Esophagus muscularis mucosa (tissue), 4 donors: ENCODE results near the gene GRIP1. TPM values are rescaled to one million over a fixed set of nuclear protein-coding genes. Genes with fewer than 3 reads are reported as not detected.

Source experiments
- DNase-seq: peaks from one replicate; pipeline ENCODE4 v3.0.0-alpha.2; 2017; ENCODE audit errors: extremely low spot score
- H3K27ac ChIP-seq, 4 donors: fragments of 200-600 bp; sonication (generic); replicated peaks in 1 of 4; 1 replicate in 3 of 4; 2 replicates in 1 of 4; pipeline ENCODE4 v1.5.1; 2016 to 2019; ENCODE audit warnings: mild to moderate bottlenecking in 1 of 4
- H3K27me3 ChIP-seq, 4 donors: fragments of 200-600 bp; sonication (generic); one replicate each; pipeline versions ENCODE4 v1.5.1 to v1.6.0; 2016 to 2019
- H3K36me3 ChIP-seq, 4 donors: fragments of 200-600 bp; sonication (generic); one replicate each; pipeline ENCODE4 v1.5.1; 2016 to 2019
- H3K4me1 ChIP-seq, 4 donors: fragments of 200-600 bp; sonication (generic); one replicate each; pipeline ENCODE4 v1.5.1; 2016 to 2019
- H3K4me3 ChIP-seq, 4 donors: fragments of 200-600 bp; sonication (generic); 1 replicate in 2 of 4; 2 replicates in 2 of 4; pipeline ENCODE4 v1.5.1; 2016 to 2019; ENCODE audit warnings: mild to moderate bottlenecking in 4 of 4, moderate library complexity in 1 of 4
- H3K9me3 ChIP-seq, 4 donors: fragments of 200-600 bp; sonication (generic); 1 replicate in 3 of 4; 2 replicates in 1 of 4; pipeline ENCODE4 v1.5.1; 2016 to 2019
- EP300 ChIP-seq: sonication (generic); formaldehyde crosslinking; IDR thresholded peaks from one replicate; pipeline ENCODE4 v1.6.1; 2017; ENCODE audit warnings: antibody characterized with exemption
- POLR2A ChIP-seq: fragments of 450-650 bp; IDR thresholded peaks from one replicate; pipeline ENCODE4 v1.6.1; 2017; ENCODE audit warnings: antibody characterized with exemption, moderate library complexity, mild to moderate bottlenecking, low read depth
- POLR2AphosphoS5 ChIP-seq, 2 donors: sonication (generic); formaldehyde crosslinking; IDR thresholded peaks; one replicate each; pipeline ENCODE4 v1.6.1; 2017; ENCODE audit warnings: antibody characterized with exemption in 2 of 2
- WGBS: methylation state at CpG from one replicate; pipeline ENCODE4 v1.1.5; 2018; 5-methylcytosine and 5-hydroxymethylcytosine counted together
- intact Hi-C: fragments of 100-400 bp; cut with DNase I; formaldehyde crosslinking; loops from one replicate; pipeline ENCODE4 v1.15.1; 2023
- total RNA-seq, 4 donors: library from RNA; depleted of rRNA; stranded (reverse); fragments of >200 nt; gene quantifications; one replicate each; pipeline versions ENCODE4 v1.1.0 to v1.2.1, GENCODE V29; 2016
- TF ChIP-seq, protein P1 (sequence below), 3 experiments: fragments of 200-600 bp in 2 of 3; fragments of 450-650 bp in 1 of 3; sonication (generic) in 2 of 3; IDR thresholded peaks; one replicate each; pipeline ENCODE4 v1.5.1; 2017 to 2019; ENCODE audit warnings: antibody characterized with exemption in 3 of 3, mild to moderate bottlenecking in 2 of 3, moderate library complexity in 1 of 3

GRIP1 gene
- total RNA-seq, 4 donors from 2014 or later = 12.5 to 15.2 (median 13.6) TPM

DNA sequence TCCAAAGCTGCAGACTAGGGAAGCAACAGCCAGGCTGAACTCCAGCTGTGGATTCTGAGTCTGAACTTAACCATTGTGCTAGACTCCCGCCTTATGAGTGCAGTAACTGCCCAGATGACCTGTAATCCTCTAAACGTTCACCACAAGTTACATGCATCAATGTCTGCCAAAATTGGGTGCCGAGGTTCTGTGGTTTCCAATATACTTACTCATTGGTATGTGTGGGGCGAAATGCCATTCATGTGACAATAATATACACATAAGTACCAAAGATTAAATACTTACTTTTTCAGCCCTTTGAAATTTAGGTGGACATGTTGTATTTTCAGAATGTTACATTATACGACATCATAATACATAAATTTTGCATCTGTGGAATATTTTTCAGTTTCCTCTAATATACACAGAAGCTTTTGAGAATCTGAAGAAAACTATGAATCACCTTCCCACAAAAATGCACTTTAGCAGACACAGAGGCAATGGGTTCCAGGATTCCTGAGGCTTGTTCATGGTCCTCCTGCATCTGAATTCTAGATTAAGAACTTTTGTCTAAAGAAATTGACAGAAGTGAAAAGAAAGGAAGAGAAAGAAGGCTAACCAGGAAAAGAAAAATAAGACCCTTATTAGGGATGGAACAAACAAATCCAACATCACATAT is 31.7 kb downstream of the GRIP1 start:
- no peaks in the 10 kb centered on the region for H3K36me3 ChIP-seq
- peak; percentile 29 for DNase-seq
- TF ChIP-seq, protein P1, sequence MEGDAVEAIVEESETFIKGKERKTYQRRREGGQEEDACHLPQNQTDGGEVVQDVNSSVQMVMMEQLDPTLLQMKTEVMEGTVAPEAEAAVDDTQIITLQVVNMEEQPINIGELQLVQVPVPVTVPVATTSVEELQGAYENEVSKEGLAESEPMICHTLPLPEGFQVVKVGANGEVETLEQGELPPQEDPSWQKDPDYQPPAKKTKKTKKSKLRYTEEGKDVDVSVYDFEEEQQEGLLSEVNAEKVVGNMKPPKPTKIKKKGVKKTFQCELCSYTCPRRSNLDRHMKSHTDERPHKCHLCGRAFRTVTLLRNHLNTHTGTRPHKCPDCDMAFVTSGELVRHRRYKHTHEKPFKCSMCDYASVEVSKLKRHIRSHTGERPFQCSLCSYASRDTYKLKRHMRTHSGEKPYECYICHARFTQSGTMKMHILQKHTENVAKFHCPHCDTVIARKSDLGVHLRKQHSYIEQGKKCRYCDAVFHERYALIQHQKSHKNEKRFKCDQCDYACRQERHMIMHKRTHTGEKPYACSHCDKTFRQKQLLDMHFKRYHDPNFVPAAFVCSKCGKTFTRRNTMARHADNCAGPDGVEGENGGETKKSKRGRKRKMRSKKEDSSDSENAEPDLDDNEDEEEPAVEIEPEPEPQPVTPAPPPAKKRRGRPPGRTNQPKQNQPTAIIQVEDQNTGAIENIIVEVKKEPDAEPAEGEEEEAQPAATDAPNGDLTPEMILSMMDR (IDR thresholded peaks at IDR 0.05) = no peak
- TF ChIP-seq POLR2AphosphoS5 (IDR thresholded peaks at IDR 0.05) = no peak
- no peak for TF ChIP-seq POLR2A
- TF ChIP-seq EP300 = no peak
- no peaks in the 10 kb centered on the region for H3K9me3 ChIP-seq
- H3K27me3 ChIP-seq = no peaks in the 10 kb centered on the region
- no peak overlapping the region for H3K27ac ChIP-seq
- no peak overlapping the region for H3K4me3 ChIP-seq
- intact Hi-C loops = no loop called here
- no peaks in the 10 kb centered on the region for H3K4me1 ChIP-seq
- 78% methylated on average over 5 of the region's 5 CpGs for WGBS

DNA sequence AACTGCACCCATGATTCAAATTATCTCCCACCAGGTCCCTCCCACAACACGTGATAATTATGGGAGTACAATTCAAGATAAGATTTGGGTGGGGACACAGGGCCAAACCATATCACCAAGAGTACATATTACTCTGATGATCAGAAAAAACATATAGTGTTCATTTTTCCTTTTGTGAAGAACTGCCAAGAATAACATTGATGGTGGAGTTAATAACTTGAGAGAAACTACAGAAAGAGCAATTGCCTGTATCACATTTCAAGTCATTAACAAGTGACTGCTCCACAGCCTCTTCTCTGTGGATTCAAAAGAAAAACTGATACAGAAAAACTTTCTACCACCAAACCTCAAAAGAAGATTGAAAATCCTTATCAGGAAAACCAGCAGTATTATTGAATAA is 34.7 kb downstream of the GRIP1 start:
- intact Hi-C loops = no loop called here
- no peak for TF ChIP-seq POLR2A
- TF ChIP-seq EP300 = no peak
- no peak for TF ChIP-seq POLR2AphosphoS5 (IDR thresholded peaks at IDR 0.05)
- TF ChIP-seq, protein P1 (IDR thresholded peaks at IDR 0.05) = no peak

DNA sequence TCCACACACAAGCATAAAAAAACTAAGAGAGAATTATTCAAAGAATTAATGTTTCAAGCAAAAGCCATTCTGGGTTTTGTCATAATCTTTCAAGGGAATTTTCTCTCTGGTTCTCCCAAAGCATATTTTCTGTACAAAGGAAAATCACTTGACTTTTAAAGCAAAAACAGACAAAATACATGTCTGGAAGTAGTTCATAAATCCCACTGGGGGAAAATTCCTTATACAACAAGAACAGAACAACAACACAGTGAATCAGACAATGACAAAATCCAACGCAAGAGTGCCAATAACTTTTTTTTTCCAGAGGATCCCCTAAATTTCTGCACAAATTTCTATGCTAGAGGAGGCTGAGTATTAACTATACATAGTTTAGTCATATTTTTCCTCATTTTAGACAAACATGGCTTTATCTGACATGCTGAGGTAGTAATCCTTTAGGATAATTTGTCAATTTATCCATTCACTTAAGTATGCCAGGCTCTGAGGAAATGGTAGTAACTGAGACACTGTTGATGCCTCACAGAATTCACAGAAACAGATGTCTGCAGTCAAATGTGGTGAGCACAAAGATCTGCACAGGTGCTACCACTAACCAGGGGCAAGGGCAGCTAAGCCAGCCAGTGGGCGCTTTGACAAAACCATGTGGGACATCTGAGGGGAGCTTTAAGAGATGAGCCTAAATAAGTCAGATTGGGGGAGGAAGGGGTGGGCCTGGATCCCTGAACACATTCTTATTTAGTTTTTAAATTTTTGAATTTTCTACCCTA is 38.0 kb downstream of the GRIP1 start:
- no peak for DNase-seq
- Histone ChIP-seq H3K27ac (no peak overlapping the region), H3K4me1 (peaks cover 0 to 6% (median 5%) of the 10 kb centered on the region in 4 donors), H3K4me3 (no peak overlapping the region), H3K9me3 (no peaks in the 10 kb centered on the region), H3K36me3 (no peaks in the 10 kb centered on the region), H3K27me3 (no peaks in the 10 kb centered on the region)
- TF ChIP-seq POLR2A (no peak), POLR2AphosphoS5 (IDR thresholded peaks at IDR 0.05) (no peak), EP300 (no peak)
- TF ChIP-seq, protein P1 (IDR thresholded peaks at IDR 0.05) = no peak
- intact Hi-C loops = no loop called here
- 76% methylated on average over 2 of the region's 2 CpGs for WGBS

More for the DNA sequence above, 34.7 kb downstream of the GRIP1 start:
- no peak overlapping the region for H3K27ac ChIP-seq
- no peaks in the 10 kb centered on the region for H3K9me3 ChIP-seq
- H3K36me3 ChIP-seq = no peaks in the 10 kb centered on the region
- no peaks in the 10 kb centered on the region for H3K27me3 ChIP-seq
- no peak overlapping the region for H3K4me3 ChIP-seq
- WGBS = 85% methylated on average over 1 of the region's 1 CpG
- no peaks in the 10 kb centered on the region for H3K4me1 ChIP-seq
- no peak for DNase-seq

DNA sequence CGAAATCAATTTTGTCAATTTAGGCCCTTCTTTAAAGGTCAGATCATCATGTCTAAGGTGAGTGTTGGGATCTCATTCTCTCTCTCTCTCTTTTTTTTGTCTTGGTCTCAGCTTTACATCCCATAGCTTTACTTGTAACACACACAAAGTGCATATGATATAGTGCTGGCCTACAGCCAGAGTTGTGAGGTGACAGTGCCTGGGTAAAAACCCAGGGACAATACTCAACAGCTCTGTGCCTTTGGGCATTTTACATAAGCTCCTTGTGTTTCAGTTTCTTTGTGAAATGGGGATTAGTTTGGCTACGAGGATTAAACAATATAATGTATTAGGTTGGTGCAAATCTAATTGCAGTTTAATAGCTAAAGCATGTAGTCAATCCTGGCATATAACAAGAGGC is 40.2 kb downstream of the GRIP1 start:
- intact Hi-C loops = no loop called here
- Histone ChIP-seq H3K4me1 (peaks cover 0 to 8% (median 6%) of the 10 kb centered on the region in 4 donors), H3K27ac (no peak overlapping the region), H3K4me3 (no peak overlapping the region), H3K9me3 (no peaks in the 10 kb centered on the region), H3K36me3 (no peaks in the 10 kb centered on the region), H3K27me3 (no peaks in the 10 kb centered on the region)
- WGBS = 83% methylated on average over 2 of the region's 2 CpGs
- TF ChIP-seq POLR2A (no peak), EP300 (no peak), POLR2AphosphoS5 (IDR thresholded peaks at IDR 0.05) (no peak)
- TF ChIP-seq, protein P1 (IDR thresholded peaks at IDR 0.05) = no peak
- DNase-seq = no peak
